HEK293T (cell line): Measurements from ENCODE around the gene KRT17.

Experiments
- CTCF ChIA-PET: fragments of 350-600 bp; formaldehyde crosslinking; extraction: SDS; loops from one replicate; lab custom pipeline; 2021; ENCODE audit warnings: antibody characterized with exemption, inconsistent platforms; lab: Yijun Ruan, JAX
- POLR2A ChIA-PET: fragments of 350-600 bp; formaldehyde crosslinking; extraction: SDS; loops from one replicate; lab custom pipeline; 2020; ENCODE audit warnings: antibody characterized with exemption, inconsistent platforms; lab: Yijun Ruan, JAX
- DNase-seq: peaks from one replicate; pipeline ENCODE4 v3.0.0; 2012; ENCODE audit warnings: mixed read lengths; ENCODE audit errors: extremely low spot score
- ARNT ChIP-seq: fragments of 450-650 bp; IDR thresholded peaks from 2 replicates; pipeline ENCODE4 v1.6.1; 2017; ENCODE audit warnings: mild to moderate bottlenecking
- BHLHE40 ChIP-seq: fragments of 450-650 bp; IDR thresholded peaks from 2 replicates; pipeline ENCODE4 v1.6.1; 2016; ENCODE audit warnings: mild to moderate bottlenecking, moderate library complexity, borderline replicate concordance
- CTBP1 ChIP-seq: fragments of 450-650 bp; IDR thresholded peaks from 2 replicates; pipeline ENCODE4 v1.6.1; 2016; ENCODE audit warnings: borderline replicate concordance
- ELF4 ChIP-seq: fragments of 450-650 bp; IDR thresholded peaks from 2 replicates; pipeline ENCODE4 v1.6.1; 2017; ENCODE audit warnings: antibody characterized with exemption
- FOXA1 ChIP-seq: fragments of 450-650 bp; IDR thresholded peaks from 2 replicates; pipeline ENCODE4 v1.6.1; 2016; ENCODE audit warnings: mild to moderate bottlenecking
- FOXK2 ChIP-seq: fragments of 450-650 bp; IDR thresholded peaks from 2 replicates; pipeline ENCODE4 v1.6.1; 2016; ENCODE audit warnings: mild to moderate bottlenecking
- FOXM1 ChIP-seq: fragments of 450-650 bp; IDR thresholded peaks from 2 replicates; pipeline ENCODE4 v1.6.1; 2017; ENCODE audit warnings: mild to moderate bottlenecking, borderline replicate concordance
- HDGF ChIP-seq: fragments of 450-650 bp; IDR thresholded peaks from 2 replicates; pipeline ENCODE4 v1.6.1; 2017; ENCODE audit warnings: antibody characterized with exemption, borderline replicate concordance
- L3MBTL2 ChIP-seq: fragments of 450-650 bp; conservative IDR thresholded peaks from 2 replicates; pipeline ENCODE4 v1.6.1; 2016; ENCODE audit warnings: mild to moderate bottlenecking
- LEF1 ChIP-seq: fragments of 450-650 bp; IDR thresholded peaks from 2 replicates; pipeline ENCODE4 v1.6.1; 2017; ENCODE audit warnings: mild to moderate bottlenecking, borderline replicate concordance
- NFRKB ChIP-seq: fragments of 450-650 bp; IDR thresholded peaks from 2 replicates; pipeline ENCODE4 v1.6.1; 2016; ENCODE audit warnings: mild to moderate bottlenecking, moderate library complexity
- SP1 ChIP-seq: fragments of 450-650 bp; IDR thresholded peaks from 2 replicates; pipeline ENCODE4 v1.6.1; 2017
- SUZ12 ChIP-seq: fragments of 450-650 bp; IDR thresholded peaks from 2 replicates; pipeline ENCODE4 v1.6.1; 2016; ENCODE audit warnings: mild to moderate bottlenecking
- TARDBP ChIP-seq: fragments of 450-650 bp; IDR thresholded peaks from 2 replicates; pipeline ENCODE4 v1.6.1; 2016
- ZNF384 ChIP-seq: fragments of 450-650 bp; IDR thresholded peaks from 2 replicates; pipeline ENCODE4 v1.6.1; 2016
- TF ChIP-seq, protein P1 (sequence below): fragments of 450-650 bp; IDR thresholded peaks from 2 replicates; pipeline ENCODE4 v1.6.1; 2016

KRT17 gene

DNA sequence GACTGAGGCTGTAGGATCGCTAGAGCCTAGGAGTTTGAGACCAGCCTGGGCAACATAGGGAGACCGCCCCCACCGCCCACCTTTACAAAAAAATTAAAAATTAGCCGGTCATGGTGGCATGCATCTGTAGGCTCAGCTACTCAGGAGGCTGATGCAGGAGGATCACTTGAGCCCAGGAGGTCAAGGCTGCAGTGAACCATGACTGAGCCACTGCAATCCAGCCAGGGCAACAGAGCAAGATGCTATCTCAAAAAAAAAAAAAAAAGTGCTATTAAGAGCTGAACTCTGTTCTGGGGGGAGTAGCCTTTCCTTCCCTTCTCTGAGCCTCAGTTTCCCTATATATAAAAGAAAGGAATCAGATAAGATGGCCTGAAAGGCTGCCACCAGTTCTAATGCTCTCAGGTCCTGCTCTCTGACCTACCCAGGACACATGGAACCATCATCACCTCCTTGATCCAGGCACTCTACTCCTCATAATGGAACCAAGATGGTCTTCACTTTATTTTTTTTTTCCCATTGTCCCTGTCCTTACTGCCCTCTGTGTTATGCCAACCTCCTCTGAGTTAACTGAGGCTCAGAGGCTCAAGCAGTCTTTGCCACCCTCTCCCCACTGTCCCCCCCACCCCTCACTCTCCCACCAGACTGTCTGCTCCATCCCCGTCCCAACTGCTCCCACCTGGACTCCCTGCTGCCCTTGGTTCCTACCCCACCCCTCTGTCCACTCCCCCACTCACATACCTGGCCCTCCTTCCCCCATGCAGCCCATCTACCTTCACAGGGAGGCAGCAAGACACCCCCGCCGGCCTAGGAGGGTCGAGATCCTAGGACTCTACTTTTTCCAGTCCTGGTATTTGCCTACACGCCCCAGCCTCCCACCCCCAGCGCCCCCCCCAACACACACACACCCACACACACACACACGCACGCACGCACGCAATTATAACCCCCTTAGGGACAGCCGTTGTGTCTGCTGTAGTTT, 40.5 kb upstream of the KRT17 start:
- ChIA-PET CTCF (interaction anchor here (0.6 to 8.3 kb wide), 24 partner anchors 9 to 943 kb away, joined by 3 to 104 read pairs (median 4); partner anchors contain the start of genes EIF1 and JUP), POLR2A (interaction anchor here (0.6 to 9.2 kb wide), 16 partner anchors 12 to 334 kb away, joined by 3 to 145 read pairs (median 3); partner anchors contain the start of gene EIF1)
- no peak for DNase-seq
- TF ChIP-seq FOXK2 (no peak), NFRKB (no peak), HDGF (no peak), TARDBP (no peak), SUZ12 (no peak), FOXM1 (no peak), ARNT (no peak), ZNF384 (no peak), LEF1 (no peak), CTBP1 (no peak), L3MBTL2 (no peak), ELF4 (no peak), FOXA1 (no peak), BHLHE40 (no peak), SP1 (no peak)
- TF ChIP-seq, protein P1, sequence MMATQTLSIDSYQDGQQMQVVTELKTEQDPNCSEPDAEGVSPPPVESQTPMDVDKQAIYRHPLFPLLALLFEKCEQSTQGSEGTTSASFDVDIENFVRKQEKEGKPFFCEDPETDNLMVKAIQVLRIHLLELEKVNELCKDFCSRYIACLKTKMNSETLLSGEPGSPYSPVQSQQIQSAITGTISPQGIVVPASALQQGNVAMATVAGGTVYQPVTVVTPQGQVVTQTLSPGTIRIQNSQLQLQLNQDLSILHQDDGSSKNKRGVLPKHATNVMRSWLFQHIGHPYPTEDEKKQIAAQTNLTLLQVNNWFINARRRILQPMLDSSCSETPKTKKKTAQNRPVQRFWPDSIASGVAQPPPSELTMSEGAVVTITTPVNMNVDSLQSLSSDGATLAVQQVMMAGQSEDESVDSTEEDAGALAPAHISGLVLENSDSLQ: no peak

DNA sequence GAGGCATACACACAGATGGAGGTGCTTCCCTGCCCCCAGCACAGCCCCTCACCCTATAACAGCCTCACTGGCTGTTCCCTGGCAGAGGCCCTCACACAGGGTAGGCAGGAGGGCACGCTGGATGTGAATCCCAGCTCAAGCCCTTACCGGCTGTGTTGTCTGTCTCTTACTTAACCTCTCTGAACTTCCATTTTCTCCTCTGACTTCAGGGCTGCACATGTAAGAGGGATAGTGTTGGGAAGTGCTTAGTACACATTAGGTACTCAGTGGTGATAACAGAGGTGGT, 39.7 kb upstream of the KRT17 start:
- POLR2A ChIA-PET: interaction anchor here (0.7 to 9.2 kb wide), 2 partner anchors 15 to 26 kb away, joined by 4 to 145 read pairs; partner anchors contain the start of gene EIF1
- CTCF ChIA-PET: interaction anchor here (0.8 to 8.3 kb wide), 3 partner anchors 17 to 115 kb away, joined by 3 to 104 read pairs (median 83); no protein-coding TSS in a partner anchor
- TF ChIP-seq ZNF384 (no peak), LEF1 (no peak), HDGF (no peak), FOXK2 (no peak)
- no peak for DNase-seq

DNA sequence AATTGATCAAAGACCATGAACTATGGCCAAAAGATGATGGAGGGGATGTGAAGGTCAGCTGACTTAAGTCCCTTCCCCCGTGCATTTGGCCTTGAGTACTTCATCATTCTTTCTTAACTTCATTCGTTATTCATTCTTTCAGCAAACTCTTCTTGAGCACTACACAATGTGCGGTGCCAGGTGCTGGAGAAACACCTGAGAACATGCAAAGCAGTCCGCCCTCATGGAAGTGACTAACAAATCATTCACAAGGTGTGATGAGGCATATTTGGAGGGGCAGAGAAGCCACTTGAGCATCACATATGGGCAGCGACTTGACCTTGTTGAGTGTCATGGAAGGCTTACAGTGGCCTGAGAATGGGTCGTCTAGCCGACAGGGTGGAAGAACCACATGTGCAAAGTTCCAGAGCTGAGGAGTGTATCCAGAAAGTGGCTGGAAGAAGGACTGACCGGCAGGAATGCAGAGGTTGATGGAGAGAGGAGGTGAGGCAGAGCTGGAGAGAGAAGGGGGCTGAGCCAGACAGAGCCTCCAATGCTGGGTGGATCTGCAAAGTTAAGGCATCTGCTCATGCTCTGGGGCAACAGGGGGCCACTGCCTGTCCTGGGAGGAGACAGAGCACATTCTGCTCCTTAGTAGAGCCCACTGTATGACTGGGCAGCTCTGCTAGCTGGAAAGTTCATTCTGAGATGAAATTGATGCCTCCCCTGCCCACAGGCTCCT, 39.2 kb upstream of the KRT17 start:
- ChIA-PET CTCF (interaction anchor here (0.7 to 8.3 kb wide), 22 partner anchors 10 to 845 kb away, joined by 3 to 104 read pairs (median 5); partner anchors contain the start of gene ODAD4), POLR2A (interaction anchor here (0.7 to 9.2 kb wide), 3 partner anchors 15 to 114 kb away, joined by 4 to 145 read pairs (median 9); partner anchors contain the start of gene EIF1)
- TF ChIP-seq TARDBP (no peak), ELF4 (no peak), FOXM1 (no peak), FOXK2 (no peak), SP1 (no peak), BHLHE40 (no peak), L3MBTL2 (no peak)
- TF ChIP-seq, protein P1: no peak
- DNase-seq: no peak

DNA sequence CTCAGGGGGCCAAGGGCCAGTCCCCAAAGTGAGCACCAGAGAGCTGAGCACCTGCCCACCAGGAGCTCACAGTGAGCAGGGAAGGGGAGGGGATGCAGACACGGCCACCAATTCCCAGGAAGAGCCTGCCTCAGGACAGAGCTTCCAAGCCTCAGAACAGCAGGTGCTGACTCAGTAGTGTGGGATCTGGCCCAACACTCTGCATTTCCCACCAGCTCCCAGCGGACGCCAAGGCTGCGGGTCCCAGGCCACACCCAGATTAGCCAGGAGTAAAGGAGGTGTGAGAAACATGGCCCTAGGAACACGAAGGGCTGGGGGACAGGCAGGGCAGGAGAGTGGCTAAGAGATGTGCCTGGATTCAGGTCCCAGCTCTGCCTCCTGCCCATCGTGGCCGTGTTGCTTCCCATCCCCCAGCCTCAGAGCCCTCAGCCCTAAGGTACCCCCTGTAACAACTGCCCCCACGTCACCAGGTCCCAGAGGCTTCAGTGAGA, 35.9 kb upstream of the KRT17 start:
- ChIA-PET CTCF (interaction anchor here (0.6 to 5.2 kb wide), 7 partner anchors 9 to 330 kb away, joined by 3 to 83 read pairs (median 6); no protein-coding TSS in a partner anchor), POLR2A (interaction anchor here (1.0 to 2.0 kb wide), 2 partner anchors 28 to 270 kb away, joined by 5 to 18 read pairs; partner anchors contain the start of genes EIF1 and ODAD4)
- no peak for DNase-seq
- TF ChIP-seq ZNF384 (no peak), CTBP1 (no peak), HDGF (no peak), ELF4 (no peak), FOXK2 (no peak), TARDBP (no peak)

DNA sequence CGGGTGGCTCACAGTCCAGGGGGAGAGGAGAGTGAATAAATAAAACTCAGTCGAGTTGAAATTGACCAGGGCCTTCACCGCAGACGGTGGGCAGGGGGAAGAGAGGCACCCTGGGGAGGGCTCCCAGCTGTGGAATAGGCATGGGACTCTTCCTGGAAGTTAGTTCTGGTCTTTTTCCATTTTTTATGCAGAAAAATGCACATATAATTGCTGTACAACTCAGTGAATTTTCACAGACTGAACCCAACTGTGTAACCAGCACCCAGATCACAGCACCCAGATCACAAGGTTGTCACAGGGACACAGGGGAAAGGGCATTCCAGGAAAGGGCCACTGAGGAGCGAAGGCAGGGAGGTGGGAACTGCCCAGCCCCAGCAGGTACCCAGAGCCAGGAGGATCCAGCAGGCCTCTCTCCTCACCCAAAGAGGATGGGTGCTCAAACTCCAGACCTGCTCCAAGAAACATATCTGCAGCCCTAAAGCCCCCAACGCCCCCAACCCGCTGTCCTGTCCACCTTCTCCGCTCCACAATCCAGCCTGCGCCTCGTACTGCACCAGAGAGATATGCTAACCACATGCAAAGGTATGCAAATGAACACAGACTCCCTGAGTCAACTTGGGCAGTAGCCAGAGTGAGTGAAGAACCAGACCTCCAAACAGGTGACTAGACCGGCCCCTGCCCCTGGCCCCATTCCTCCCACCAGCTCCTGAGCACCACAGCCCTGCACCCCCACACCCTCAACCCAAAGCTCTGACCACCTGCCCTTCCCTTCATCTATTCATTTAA, 35.2 kb upstream of the KRT17 start:
- ChIA-PET POLR2A (interaction anchor here (1.0 to 2.0 kb wide), 2 partner anchors 29 to 271 kb away, joined by 5 to 18 read pairs; partner anchors contain the start of genes EIF1 and ODAD4), CTCF (interaction anchor here (0.6 to 5.2 kb wide), 6 partner anchors 10 to 329 kb away, joined by 3 to 83 read pairs (median 6); no protein-coding TSS in a partner anchor)
- no peak for DNase-seq
- TF ChIP-seq HDGF: no peak
- no peak for TF ChIP-seq CTBP1
- TF ChIP-seq L3MBTL2: no peak
- TF ChIP-seq ZNF384: no peak
- no peak for TF ChIP-seq BHLHE40
- no peak for TF ChIP-seq LEF1
- TF ChIP-seq FOXK2: no peak
- TF ChIP-seq, protein P1: no peak
- TF ChIP-seq TARDBP: no peak
- TF ChIP-seq ELF4: no peak
- TF ChIP-seq FOXM1: no peak
- TF ChIP-seq SUZ12: no peak
- TF ChIP-seq FOXA1: no peak
